ENCODE measurements around the gene PPIL1.

PPIL1 gene

DNA sequence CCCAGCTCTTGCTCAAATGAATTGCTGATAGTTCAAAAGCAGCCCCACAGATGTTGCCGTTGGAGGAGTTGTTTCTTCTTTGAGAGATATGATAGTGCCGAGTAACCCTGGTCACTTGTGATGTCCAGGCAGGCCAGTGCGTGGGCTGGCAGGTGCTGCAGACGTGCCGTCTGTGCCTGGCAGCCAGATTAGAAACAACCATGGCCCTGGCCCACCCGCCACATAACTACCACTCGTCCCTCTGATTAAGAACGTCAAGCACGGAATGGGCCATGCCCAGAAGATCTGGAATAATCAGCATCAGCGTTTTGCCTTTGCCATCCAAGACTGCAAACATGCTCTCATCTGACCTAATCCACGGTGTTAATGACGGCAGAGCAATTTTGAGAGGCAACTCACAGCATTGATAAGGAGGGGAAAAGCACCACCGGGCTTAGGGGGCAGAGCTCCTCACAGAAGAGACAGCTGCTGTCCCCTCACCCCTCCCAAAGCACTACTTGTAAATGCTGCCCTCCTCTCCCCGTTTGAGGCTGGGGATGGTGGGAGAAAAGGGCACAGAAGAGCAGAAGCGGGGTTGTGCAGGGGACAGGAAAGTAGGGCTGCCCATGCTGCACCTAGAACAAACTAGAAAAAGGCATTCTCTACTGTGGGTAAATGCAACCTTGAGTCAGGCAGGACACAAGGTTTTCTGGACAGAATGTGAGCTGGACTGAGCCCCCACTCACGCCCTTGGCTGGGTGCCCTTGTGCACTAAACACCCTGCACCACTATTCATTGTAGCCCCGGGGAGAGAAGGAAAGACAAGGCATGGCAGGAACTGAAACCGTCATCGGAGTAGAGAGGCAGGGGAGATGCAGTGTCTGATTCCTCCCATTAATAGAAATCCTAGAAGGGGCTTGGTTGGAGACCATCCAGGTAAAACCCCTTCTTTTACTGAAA is 30.1 kb downstream of the PPIL1 start:
- TF ChIP-seq, protein P1, sequence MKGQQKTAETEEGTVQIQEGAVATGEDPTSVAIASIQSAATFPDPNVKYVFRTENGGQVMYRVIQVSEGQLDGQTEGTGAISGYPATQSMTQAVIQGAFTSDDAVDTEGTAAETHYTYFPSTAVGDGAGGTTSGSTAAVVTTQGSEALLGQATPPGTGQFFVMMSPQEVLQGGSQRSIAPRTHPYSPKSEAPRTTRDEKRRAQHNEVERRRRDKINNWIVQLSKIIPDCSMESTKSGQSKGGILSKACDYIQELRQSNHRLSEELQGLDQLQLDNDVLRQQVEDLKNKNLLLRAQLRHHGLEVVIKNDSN (IDR thresholded peaks at IDR 0.05), result no peak
- TF ChIP-seq EGR1 (IDR thresholded peaks at IDR 0.05) (no peak), RAD21 (IDR thresholded peaks at IDR 0.05; ENCODE audit: low read depth) (no peak), NFIC (IDR thresholded peaks at IDR 0.05) (no peak), YY1 (IDR thresholded peaks at IDR 0.05; ENCODE audit: low read depth) (no peak), TEAD4 (IDR thresholded peaks at IDR 0.05) (no peak), ZBTB7A (IDR thresholded peaks at IDR 0.05; ENCODE audit: low read depth) (no peak), CEBPB (IDR thresholded peaks at IDR 0.05) (no peak), FOXM1 (IDR thresholded peaks at IDR 0.05; ENCODE audit: borderline replicate concordance, low read depth) (no peak), TCF12 (IDR thresholded peaks at IDR 0.05; ENCODE audit: low read depth) (no peak), TAF1 (IDR thresholded peaks at IDR 0.05; ENCODE audit: low read depth) (no peak), EP300 (IDR thresholded peaks at IDR 0.05; ENCODE audit: borderline replicate concordance) (no peak), CREB1 (IDR thresholded peaks at IDR 0.05; ENCODE audit: low read depth) (no peak)
- TF ChIP-seq, protein P2, sequence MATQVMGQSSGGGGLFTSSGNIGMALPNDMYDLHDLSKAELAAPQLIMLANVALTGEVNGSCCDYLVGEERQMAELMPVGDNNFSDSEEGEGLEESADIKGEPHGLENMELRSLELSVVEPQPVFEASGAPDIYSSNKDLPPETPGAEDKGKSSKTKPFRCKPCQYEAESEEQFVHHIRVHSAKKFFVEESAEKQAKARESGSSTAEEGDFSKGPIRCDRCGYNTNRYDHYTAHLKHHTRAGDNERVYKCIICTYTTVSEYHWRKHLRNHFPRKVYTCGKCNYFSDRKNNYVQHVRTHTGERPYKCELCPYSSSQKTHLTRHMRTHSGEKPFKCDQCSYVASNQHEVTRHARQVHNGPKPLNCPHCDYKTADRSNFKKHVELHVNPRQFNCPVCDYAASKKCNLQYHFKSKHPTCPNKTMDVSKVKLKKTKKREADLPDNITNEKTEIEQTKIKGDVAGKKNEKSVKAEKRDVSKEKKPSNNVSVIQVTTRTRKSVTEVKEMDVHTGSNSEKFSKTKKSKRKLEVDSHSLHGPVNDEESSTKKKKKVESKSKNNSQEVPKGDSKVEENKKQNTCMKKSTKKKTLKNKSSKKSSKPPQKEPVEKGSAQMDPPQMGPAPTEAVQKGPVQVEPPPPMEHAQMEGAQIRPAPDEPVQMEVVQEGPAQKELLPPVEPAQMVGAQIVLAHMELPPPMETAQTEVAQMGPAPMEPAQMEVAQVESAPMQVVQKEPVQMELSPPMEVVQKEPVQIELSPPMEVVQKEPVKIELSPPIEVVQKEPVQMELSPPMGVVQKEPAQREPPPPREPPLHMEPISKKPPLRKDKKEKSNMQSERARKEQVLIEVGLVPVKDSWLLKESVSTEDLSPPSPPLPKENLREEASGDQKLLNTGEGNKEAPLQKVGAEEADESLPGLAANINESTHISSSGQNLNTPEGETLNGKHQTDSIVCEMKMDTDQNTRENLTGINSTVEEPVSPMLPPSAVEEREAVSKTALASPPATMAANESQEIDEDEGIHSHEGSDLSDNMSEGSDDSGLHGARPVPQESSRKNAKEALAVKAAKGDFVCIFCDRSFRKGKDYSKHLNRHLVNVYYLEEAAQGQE (IDR thresholded peaks at IDR 0.05; ENCODE audit: low read depth), result no peak
- TF ChIP-seq, protein P3, sequence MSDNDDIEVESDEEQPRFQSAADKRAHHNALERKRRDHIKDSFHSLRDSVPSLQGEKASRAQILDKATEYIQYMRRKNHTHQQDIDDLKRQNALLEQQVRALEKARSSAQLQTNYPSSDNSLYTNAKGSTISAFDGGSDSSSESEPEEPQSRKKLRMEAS (IDR thresholded peaks at IDR 0.05), result no peak

DNA sequence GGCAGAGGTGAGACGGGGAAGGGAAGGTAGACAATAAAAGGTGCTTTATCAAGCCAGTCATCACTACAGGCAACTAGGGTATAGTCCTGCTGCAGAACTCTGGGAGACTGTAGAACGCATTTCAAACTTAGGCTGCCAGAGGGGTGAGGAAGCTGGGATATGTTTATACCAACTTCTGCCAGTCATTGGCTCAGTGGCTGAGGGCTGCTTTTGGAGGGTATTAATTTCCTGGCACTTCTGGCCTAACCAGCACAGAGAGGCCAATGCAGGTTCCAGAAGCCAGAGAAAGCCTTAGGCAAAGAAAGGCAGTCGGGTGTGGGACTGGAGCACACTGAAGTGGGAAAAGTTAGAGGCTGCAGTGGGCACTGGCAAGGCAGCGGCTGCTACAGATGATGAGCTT is 31.4 kb downstream of the PPIL1 start:
- TF ChIP-seq EGR1 (IDR thresholded peaks at IDR 0.05) (no peak), TEAD4 (IDR thresholded peaks at IDR 0.05) (no peak), EP300 (IDR thresholded peaks at IDR 0.05; ENCODE audit: borderline replicate concordance) (no peak), CREB1 (IDR thresholded peaks at IDR 0.05; ENCODE audit: low read depth) (no peak), FOXM1 (IDR thresholded peaks at IDR 0.05; ENCODE audit: borderline replicate concordance, low read depth) (no peak), TCF12 (IDR thresholded peaks at IDR 0.05; ENCODE audit: low read depth) (no peak), ZBTB7A (IDR thresholded peaks at IDR 0.05; ENCODE audit: low read depth) (no peak), CEBPB (IDR thresholded peaks at IDR 0.05) (no peak), YY1 (IDR thresholded peaks at IDR 0.05; ENCODE audit: low read depth) (no peak), NFIC (IDR thresholded peaks at IDR 0.05) (no peak), TAF1 (IDR thresholded peaks at IDR 0.05; ENCODE audit: low read depth) (no peak)
- TF ChIP-seq, protein P2 (IDR thresholded peaks at IDR 0.05; ENCODE audit: low read depth), result no peak
- TF ChIP-seq, protein P1 (IDR thresholded peaks at IDR 0.05), result no peak
- TF ChIP-seq, protein P3 (IDR thresholded peaks at IDR 0.05), result no peak

DNA sequence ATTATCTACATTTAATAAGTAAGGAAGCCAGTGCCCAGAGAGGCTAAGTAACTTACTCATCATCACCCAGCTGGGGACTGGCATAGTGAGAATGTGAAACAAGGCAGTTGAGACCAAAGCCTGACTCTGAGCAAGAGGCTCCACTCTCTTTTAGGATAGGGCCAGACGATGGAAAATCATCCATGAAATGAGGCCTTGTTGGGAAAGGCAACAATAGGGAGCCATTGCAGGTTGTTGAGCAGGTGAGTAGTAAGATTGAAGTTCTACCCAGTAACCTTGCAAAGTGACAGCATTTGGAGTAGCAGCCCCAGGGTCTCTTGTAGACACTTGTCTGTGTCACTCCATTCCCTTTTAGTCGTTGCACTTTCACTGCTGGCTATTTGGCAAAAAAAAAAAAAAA is 32.8 kb downstream of the PPIL1 start:
- TF ChIP-seq CREB1 (IDR thresholded peaks at IDR 0.05; ENCODE audit: low read depth), result no peak
- TF ChIP-seq EP300 (IDR thresholded peaks at IDR 0.05; ENCODE audit: borderline replicate concordance), result no peak
- TF ChIP-seq TEAD4 (IDR thresholded peaks at IDR 0.05), result no peak
- TF ChIP-seq NFIC (IDR thresholded peaks at IDR 0.05), result no peak
- TF ChIP-seq YY1 (IDR thresholded peaks at IDR 0.05; ENCODE audit: low read depth), result no peak
- TF ChIP-seq, protein P1 (IDR thresholded peaks at IDR 0.05), result no peak
- TF ChIP-seq CEBPB (IDR thresholded peaks at IDR 0.05), result no peak

DNA sequence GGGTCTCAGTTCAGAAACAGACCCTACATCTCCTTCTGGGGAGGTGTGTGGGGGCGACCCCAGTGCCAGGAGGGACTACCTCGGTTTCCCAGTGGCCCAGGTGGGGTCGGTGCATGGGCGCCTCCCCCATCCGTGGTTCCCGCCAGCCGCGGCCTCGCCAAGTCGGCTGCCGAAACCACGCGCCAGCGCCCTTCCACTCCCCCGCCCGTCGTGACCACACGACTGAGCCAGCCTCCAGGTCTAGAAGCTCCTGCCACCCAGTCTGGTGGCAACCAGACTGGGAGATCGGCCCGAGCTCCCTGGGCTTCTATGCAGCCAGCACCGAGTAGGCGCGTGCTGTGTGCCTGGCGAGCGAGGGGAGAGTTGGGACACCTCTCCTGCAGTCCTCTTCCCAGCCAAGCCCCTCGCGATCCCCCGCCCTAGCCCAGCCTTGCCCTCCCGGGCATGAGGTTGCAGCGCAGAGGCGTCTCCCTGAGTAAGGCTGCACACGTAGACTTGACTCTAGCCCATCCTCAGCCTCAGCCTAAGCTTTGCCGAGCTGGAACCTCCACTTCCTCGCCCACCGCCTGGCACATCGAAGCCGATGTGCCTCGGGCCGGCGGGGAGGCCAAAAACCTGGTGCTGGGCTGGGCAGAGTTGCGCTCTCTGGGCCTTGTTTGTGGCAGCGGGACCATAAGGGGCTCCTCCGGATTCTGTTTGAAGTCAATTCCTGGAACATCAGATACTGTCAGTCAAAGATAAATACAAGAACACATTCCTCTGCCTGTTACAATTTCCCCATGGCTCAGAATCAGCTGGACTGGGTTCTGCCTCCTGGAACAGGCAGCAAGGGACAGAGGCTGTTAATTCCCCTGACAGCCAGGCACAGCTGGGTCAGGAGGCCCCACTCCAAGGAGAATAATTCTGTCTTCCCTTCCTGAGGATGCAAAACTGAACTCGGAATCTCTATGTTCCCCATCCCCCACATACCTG is 33.9 kb downstream of the PPIL1 start:
- TF ChIP-seq TEAD4 (IDR thresholded peaks at IDR 0.05), result no peak
- TF ChIP-seq, protein P2 (IDR thresholded peaks at IDR 0.05; ENCODE audit: low read depth), result no peak
- TF ChIP-seq, protein P3 (IDR thresholded peaks at IDR 0.05), result no peak
- no peak for TF ChIP-seq TCF12 (IDR thresholded peaks at IDR 0.05; ENCODE audit: low read depth)
- no peak for TF ChIP-seq EP300 (IDR thresholded peaks at IDR 0.05; ENCODE audit: borderline replicate concordance)
- no peak for TF ChIP-seq RAD21 (IDR thresholded peaks at IDR 0.05; ENCODE audit: low read depth)
- no peak for TF ChIP-seq NFIC (IDR thresholded peaks at IDR 0.05)
- TF ChIP-seq EGR1 (IDR thresholded peaks at IDR 0.05), result no peak
- TF ChIP-seq FOXM1 (IDR thresholded peaks at IDR 0.05; ENCODE audit: borderline replicate concordance, low read depth), result no peak
- TF ChIP-seq, protein P1 (IDR thresholded peaks at IDR 0.05), result no peak
- no peak for TF ChIP-seq TAF1 (IDR thresholded peaks at IDR 0.05; ENCODE audit: low read depth)
- no peak for TF ChIP-seq CEBPB (IDR thresholded peaks at IDR 0.05)
- TF ChIP-seq YY1 (IDR thresholded peaks at IDR 0.05; ENCODE audit: low read depth), result no peak
- TF ChIP-seq ZBTB7A (IDR thresholded peaks at IDR 0.05; ENCODE audit: low read depth), result no peak
- no peak for TF ChIP-seq CREB1 (IDR thresholded peaks at IDR 0.05; ENCODE audit: low read depth)
